ENCODE measurements around the gene AXL.

GRCh38 chr19:41274802-41275201 is 55.8 kb downstream of the AXL start:
- no peak for TF ChIP-seq CTCF (conservative IDR thresholded peaks at IDR 0.05)
- no peak for TF ChIP-seq EZH2 (IDR thresholded peaks at IDR 0.05; ENCODE audit: low read depth)
